Measurements from ENCODE around the gene DOK5. TPM values are rescaled to one million over a fixed set of nuclear protein-coding genes. Genes with fewer than 3 reads are reported as not detected.

Gene DOK5
- total and polyA plus RNA-seq, 7 donors = 7.4 to 25.5 (median 13.3) TPM

GRCh38 chr20:54690323-54690722 is 214.9 kb downstream of the DOK5 start:
- no peak for TF ChIP-seq CTCF (IDR thresholded peaks at IDR 0.05)
- WGBS, 3 donors = 66 to 73% (median 70%) methylated on average over 3 of the region's 3 CpGs
- Histone ChIP-seq H3K36me3 (ENCODE audit: insufficient read depth in 1 of 2, low read depth in 1 of 2) (no peaks in the 10 kb centered on the region), H3K4me1 (no peaks in the 10 kb centered on the region), H3K4me3 (no peak overlapping the region), H3K27ac (no peak overlapping the region), H3K9me3 (no peaks in the 10 kb centered on the region), H3K27me3 (ENCODE audit: insufficient read depth in 3 of 3, low read length in 2 of 3) (peaks cover 0 to 2% (median 1%) of the 10 kb centered on the region in 3 donors)
- no peak for DNase-seq
- intact Hi-C loops (cut with DNase I) = no loop called here
- ATAC-seq = no peak

GRCh38 chr20:54691327-54691726 is 215.9 kb downstream of the DOK5 start:
- TF ChIP-seq CTCF (IDR thresholded peaks at IDR 0.05) = no peak
- 14 to 34% (median 23%) methylated on average over 2 of the region's 2 CpGs for whole genome bisulfite sequencing, 3 donors
- intact Hi-C loops (cut with DNase I) = no loop called here
- H3K27ac ChIP-seq = no peak overlapping the region
- no peaks in the 10 kb centered on the region for H3K9me3 ChIP-seq
- DNase-seq (no peak), ATAC-seq (no peak)
- H3K27me3 ChIP-seq (ENCODE audit: insufficient read depth in 3 of 3, low read length in 2 of 3) = no peaks in the 10 kb centered on the region
- no peaks in the 10 kb centered on the region for H3K4me1 ChIP-seq
- H3K36me3 ChIP-seq (ENCODE audit: insufficient read depth in 1 of 2, low read depth in 1 of 2) = no peaks in the 10 kb centered on the region
- H3K4me3 ChIP-seq = no peak overlapping the region

GRCh38 chr20:54692168-54692887 is 216.9 kb downstream of the DOK5 start:
- Histone ChIP-seq H3K27ac (no peak overlapping the region), H3K4me3 (no peak overlapping the region), H3K4me1 (no peaks in the 10 kb centered on the region), H3K36me3 (ENCODE audit: insufficient read depth in 1 of 2, low read depth in 1 of 2) (no peaks in the 10 kb centered on the region), H3K27me3 (ENCODE audit: insufficient read depth in 3 of 3, low read length in 2 of 3) (no peaks in the 10 kb centered on the region), H3K9me3 (no peaks in the 10 kb centered on the region)
- WGBS, 3 donors = 63 to 71% (median 65%) methylated on average over 4 of the region's 4 CpGs
- TF ChIP-seq CTCF (IDR thresholded peaks at IDR 0.05) = no peak
- ATAC-seq = no peak
- intact Hi-C loops (cut with DNase I) = no loop called here
- DNase-seq = no peak

GRCh38 chr20:54694516-54694915 is 219.1 kb downstream of the DOK5 start:
- no peak overlapping the region for H3K27ac ChIP-seq
- intact Hi-C loops (cut with DNase I) = no loop called here
- WGBS, 3 donors = 78 to 86% (median 81%) methylated on average over 3 of the region's 3 CpGs
- DNase-seq = no peak
- no peaks in the 10 kb centered on the region for H3K36me3 ChIP-seq (ENCODE audit: insufficient read depth in 1 of 2, low read depth in 1 of 2)
- no peak overlapping the region for H3K4me3 ChIP-seq
- H3K4me1 ChIP-seq = no peaks in the 10 kb centered on the region
- H3K9me3 ChIP-seq = no peaks in the 10 kb centered on the region
- TF ChIP-seq CTCF (IDR thresholded peaks at IDR 0.05) = no peak
- no peaks in the 10 kb centered on the region for H3K27me3 ChIP-seq (ENCODE audit: insufficient read depth in 3 of 3, low read length in 2 of 3)
- ATAC-seq = no peak

- TF ChIP-seq CTCF (IDR thresholded peaks at IDR 0.05) = no peak
- no peaks in the 10 kb centered on the region for H3K27me3 ChIP-seq (ENCODE audit: insufficient read depth in 3 of 3, low read length in 2 of 3)
- H3K4me1 ChIP-seq = no peaks in the 10 kb centered on the region
- no peaks in the 10 kb centered on the region for H3K36me3 ChIP-seq (ENCODE audit: insufficient read depth in 1 of 2, low read depth in 1 of 2)
- H3K9me3 ChIP-seq = no peaks in the 10 kb centered on the region
- intact Hi-C loops (cut with DNase I) = no loop called here
- no peak overlapping the region for H3K4me3 ChIP-seq
- WGBS, 3 donors = 53 to 63% (median 58%) methylated on average over 1 of the region's 1 CpG
- ATAC-seq (no peak), DNase-seq (no peak)
- H3K27ac ChIP-seq = no peak overlapping the region
These were observed 223.0 kb downstream of the DOK5 start for GRCh38 chr20:54698373-54698772.
